Ovary (tissue), 3 donors: ENCODE data around the gene CNOT6.

Experiments
- EP300 ChIP-seq: sonication (generic); formaldehyde crosslinking; IDR thresholded peaks from one replicate; pipeline ENCODE4 v1.6.1; 2017; ENCODE audit warnings: antibody characterized with exemption
- POLR2A ChIP-seq: fragments of 450-650 bp; IDR thresholded peaks from one replicate; pipeline ENCODE4 v1.6.1; 2017; ENCODE audit warnings: antibody characterized with exemption, mild to moderate bottlenecking, moderate library complexity
- TF ChIP-seq, protein P1 (sequence below), 3 donors: fragments of 450-650 bp in 2 of 3; fragments of 200-600 bp in 1 of 3; IDR thresholded peaks; one replicate each; pipeline versions ENCODE4 v1.5.1 to v1.8.0; 2016 to 2022; ENCODE audit warnings: antibody characterized with exemption in 3 of 3, mild to moderate bottlenecking in 1 of 3
- donor health status: DM: no; HTN: no; CAD: no.

- TF ChIP-seq, protein P1, sequence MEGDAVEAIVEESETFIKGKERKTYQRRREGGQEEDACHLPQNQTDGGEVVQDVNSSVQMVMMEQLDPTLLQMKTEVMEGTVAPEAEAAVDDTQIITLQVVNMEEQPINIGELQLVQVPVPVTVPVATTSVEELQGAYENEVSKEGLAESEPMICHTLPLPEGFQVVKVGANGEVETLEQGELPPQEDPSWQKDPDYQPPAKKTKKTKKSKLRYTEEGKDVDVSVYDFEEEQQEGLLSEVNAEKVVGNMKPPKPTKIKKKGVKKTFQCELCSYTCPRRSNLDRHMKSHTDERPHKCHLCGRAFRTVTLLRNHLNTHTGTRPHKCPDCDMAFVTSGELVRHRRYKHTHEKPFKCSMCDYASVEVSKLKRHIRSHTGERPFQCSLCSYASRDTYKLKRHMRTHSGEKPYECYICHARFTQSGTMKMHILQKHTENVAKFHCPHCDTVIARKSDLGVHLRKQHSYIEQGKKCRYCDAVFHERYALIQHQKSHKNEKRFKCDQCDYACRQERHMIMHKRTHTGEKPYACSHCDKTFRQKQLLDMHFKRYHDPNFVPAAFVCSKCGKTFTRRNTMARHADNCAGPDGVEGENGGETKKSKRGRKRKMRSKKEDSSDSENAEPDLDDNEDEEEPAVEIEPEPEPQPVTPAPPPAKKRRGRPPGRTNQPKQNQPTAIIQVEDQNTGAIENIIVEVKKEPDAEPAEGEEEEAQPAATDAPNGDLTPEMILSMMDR (IDR thresholded peaks at IDR 0.05) = no peak
- TF ChIP-seq POLR2A (no peak), EP300 (no peak)
Observed at GRCh38 chr5:180523629-180524466, 29.7 kb downstream of the CNOT6 start.
